Osteocyte (in vitro differentiated cells): Measurements from ENCODE around the gene DDX24. TPM values are rescaled to one million over a fixed set of nuclear protein-coding genes. Genes with fewer than 3 reads are reported as not detected.

ENCODE experiments used
- DNase-seq: peaks from one replicate; pipeline ENCODE4 v3.0.0; 2021; ENCODE audit warnings: mixed read lengths; ENCODE audit not compliant: unreplicated experiment; ENCODE audit errors: extremely low spot score
- H3K27ac Mint-ChIP-seq: one replicate; pipeline ENCODE4 v1.8.0; 2021; ENCODE audit warnings: mild to moderate bottlenecking, mixed read lengths; ENCODE audit not compliant: unreplicated experiment
- H3K27me3 Mint-ChIP-seq: one replicate; pipeline ENCODE4 v1.8.0; 2021; ENCODE audit warnings: mixed read lengths; ENCODE audit not compliant: unreplicated experiment
- H3K36me3 Mint-ChIP-seq: one replicate; pipeline ENCODE4 v1.8.0; 2021; ENCODE audit warnings: mixed read lengths; ENCODE audit not compliant: unreplicated experiment
- H3K4me1 Mint-ChIP-seq: one replicate; pipeline ENCODE4 v1.8.0; 2021; ENCODE audit warnings: mixed read lengths; ENCODE audit not compliant: unreplicated experiment
- H3K4me3 Mint-ChIP-seq: one replicate; pipeline ENCODE4 v1.8.0; 2021; ENCODE audit warnings: mild to moderate bottlenecking, moderate library complexity, mixed read lengths; ENCODE audit not compliant: unreplicated experiment
- H3K9me3 Mint-ChIP-seq: one replicate; pipeline ENCODE4 v1.8.0; 2021; ENCODE audit warnings: mixed read lengths; ENCODE audit not compliant: unreplicated experiment
- CTCF ChIP-seq: fragments of 200-600 bp; sonication (generic); IDR thresholded peaks from 2 replicates; pipeline ENCODE4 v1.5.0; 2021; ENCODE audit warnings: antibody characterized with exemption, mild to moderate bottlenecking, moderate library complexity
- total RNA-seq: library from RNA; stranded (reverse); gene quantifications from 2 replicates; pipeline ENCODE4 v1.2.1, GENCODE V29; 2021

DDX24 gene
- total RNA-seq, 1 donor from 2014 or later = 167 TPM

- H3K4me3 Mint-ChIP-seq = no peak overlapping the region
- no peak overlapping the region for H3K27ac Mint-ChIP-seq
- no peak for TF ChIP-seq CTCF
- H3K27me3 Mint-ChIP-seq = no peaks in the 10 kb centered on the region
- peaks cover 5% of the 10 kb centered on the region for H3K4me1 Mint-ChIP-seq
- H3K9me3 Mint-ChIP-seq = no peaks in the 10 kb centered on the region
- no peak for DNase-seq
- peaks cover 3% of the 10 kb centered on the region for H3K36me3 Mint-ChIP-seq
These were observed 22.6 kb upstream of the DDX24 start for GRCh38 chr14:94103554-94104150.

- no peak for TF ChIP-seq CTCF
- no peaks in the 10 kb centered on the region for H3K9me3 Mint-ChIP-seq
- no peak overlapping the region for H3K27ac Mint-ChIP-seq
- no peak for DNase-seq
- H3K36me3 Mint-ChIP-seq = peaks cover 6% of the 10 kb centered on the region
- H3K4me3 Mint-ChIP-seq = no peak overlapping the region
- peaks cover 5% of the 10 kb centered on the region for H3K4me1 Mint-ChIP-seq
- H3K27me3 Mint-ChIP-seq = no peaks in the 10 kb centered on the region
These were observed 21.9 kb upstream of the DDX24 start for GRCh38 chr14:94102768-94103482.

- Mint-ChIP-seq H3K36me3 (peaks cover 10% of the 10 kb centered on the region), H3K4me1 (peaks cover 5% of the 10 kb centered on the region), H3K27ac (no peak overlapping the region), H3K27me3 (no peaks in the 10 kb centered on the region), H3K4me3 (no peak overlapping the region), H3K9me3 (no peaks in the 10 kb centered on the region)
- no peak for TF ChIP-seq CTCF
- no peak for DNase-seq
These were observed 20.7 kb upstream of the DDX24 start for GRCh38 chr14:94101748-94102147.

GRCh38 chr14:94100847-94101246, 19.8 kb upstream of the DDX24 start:
- Mint-ChIP-seq H3K4me1 (peaks cover 5% of the 10 kb centered on the region), H3K36me3 (peaks cover 10% of the 10 kb centered on the region), H3K4me3 (no peak overlapping the region), H3K27ac (no peak overlapping the region), H3K9me3 (no peaks in the 10 kb centered on the region), H3K27me3 (no peaks in the 10 kb centered on the region)
- no peak for TF ChIP-seq CTCF
- DNase-seq = no peak

GRCh38 chr14:94099006-94099405, 18.0 kb upstream of the DDX24 start:
- no peaks in the 10 kb centered on the region for H3K27me3 Mint-ChIP-seq
- H3K27ac Mint-ChIP-seq = no peak overlapping the region
- peaks cover 12% of the 10 kb centered on the region for H3K36me3 Mint-ChIP-seq
- H3K4me3 Mint-ChIP-seq = no peak overlapping the region
- TF ChIP-seq CTCF = no peak
- no peaks in the 10 kb centered on the region for H3K9me3 Mint-ChIP-seq
- DNase-seq = no peak
- peaks cover 5% of the 10 kb centered on the region for H3K4me1 Mint-ChIP-seq
